Peyer's patch (tissue), 4 donors: ENCODE measurements around the gene CD74.

Experiments
- POLR2A ChIP-seq, 2 donors: fragments of 450-650 bp; IDR thresholded peaks; one replicate each; pipeline ENCODE4 v1.5.1; 2017; ENCODE audit warnings: antibody characterized with exemption in 2 of 2, mild to moderate bottlenecking in 2 of 2, moderate library complexity in 2 of 2
- TF ChIP-seq, protein P1 (sequence below), 6 experiments: fragments of 450-650 bp in 4 of 6; fragments of 200-600 bp in 2 of 6; sonication (generic) in 1 of 6; IDR thresholded peaks; one replicate each; pipeline ENCODE4 v1.5.1; 2017 to 2019; ENCODE audit warnings: antibody characterized with exemption in 6 of 6, mild to moderate bottlenecking in 3 of 6, moderate library complexity in 1 of 6

- TF ChIP-seq, protein P1, sequence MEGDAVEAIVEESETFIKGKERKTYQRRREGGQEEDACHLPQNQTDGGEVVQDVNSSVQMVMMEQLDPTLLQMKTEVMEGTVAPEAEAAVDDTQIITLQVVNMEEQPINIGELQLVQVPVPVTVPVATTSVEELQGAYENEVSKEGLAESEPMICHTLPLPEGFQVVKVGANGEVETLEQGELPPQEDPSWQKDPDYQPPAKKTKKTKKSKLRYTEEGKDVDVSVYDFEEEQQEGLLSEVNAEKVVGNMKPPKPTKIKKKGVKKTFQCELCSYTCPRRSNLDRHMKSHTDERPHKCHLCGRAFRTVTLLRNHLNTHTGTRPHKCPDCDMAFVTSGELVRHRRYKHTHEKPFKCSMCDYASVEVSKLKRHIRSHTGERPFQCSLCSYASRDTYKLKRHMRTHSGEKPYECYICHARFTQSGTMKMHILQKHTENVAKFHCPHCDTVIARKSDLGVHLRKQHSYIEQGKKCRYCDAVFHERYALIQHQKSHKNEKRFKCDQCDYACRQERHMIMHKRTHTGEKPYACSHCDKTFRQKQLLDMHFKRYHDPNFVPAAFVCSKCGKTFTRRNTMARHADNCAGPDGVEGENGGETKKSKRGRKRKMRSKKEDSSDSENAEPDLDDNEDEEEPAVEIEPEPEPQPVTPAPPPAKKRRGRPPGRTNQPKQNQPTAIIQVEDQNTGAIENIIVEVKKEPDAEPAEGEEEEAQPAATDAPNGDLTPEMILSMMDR (IDR thresholded peaks at IDR 0.05), result no peak
- no peak for TF ChIP-seq POLR2A (IDR thresholded peaks at IDR 0.05)
Measured at GRCh38 chr5:150406723-150407095, 6.0 kb downstream of the CD74 start.
